Activated CD4-positive, CD25-positive, alpha-beta regulatory T cell treated with anti-CD3 and anti-CD28 coated beads, Interleukin-2, amount 50 U/mL, for 24 hours (primary cell): Measurements from ENCODE around the gene RCSD1.
"Not testable (repeated sequence)": the region's sequence is repeated elsewhere in the genome, so short reads cannot be mapped to it uniquely, and the experiment has no call there.

Experiments used
- ATAC-seq, 2 donors: fragments of 150-1000 bp; cut with Tn5 transposase; one replicate each; pipeline ENCODE4 v1.10.0; 2021; ENCODE audit warnings: mild to moderate bottlenecking in 1 of 2, moderate library complexity in 1 of 2

The RCSD1 gene

GRCh38 chr1:167717351-167717750 is 87.3 kb downstream of the RCSD1 start:
- no peak for ATAC-seq

DNA sequence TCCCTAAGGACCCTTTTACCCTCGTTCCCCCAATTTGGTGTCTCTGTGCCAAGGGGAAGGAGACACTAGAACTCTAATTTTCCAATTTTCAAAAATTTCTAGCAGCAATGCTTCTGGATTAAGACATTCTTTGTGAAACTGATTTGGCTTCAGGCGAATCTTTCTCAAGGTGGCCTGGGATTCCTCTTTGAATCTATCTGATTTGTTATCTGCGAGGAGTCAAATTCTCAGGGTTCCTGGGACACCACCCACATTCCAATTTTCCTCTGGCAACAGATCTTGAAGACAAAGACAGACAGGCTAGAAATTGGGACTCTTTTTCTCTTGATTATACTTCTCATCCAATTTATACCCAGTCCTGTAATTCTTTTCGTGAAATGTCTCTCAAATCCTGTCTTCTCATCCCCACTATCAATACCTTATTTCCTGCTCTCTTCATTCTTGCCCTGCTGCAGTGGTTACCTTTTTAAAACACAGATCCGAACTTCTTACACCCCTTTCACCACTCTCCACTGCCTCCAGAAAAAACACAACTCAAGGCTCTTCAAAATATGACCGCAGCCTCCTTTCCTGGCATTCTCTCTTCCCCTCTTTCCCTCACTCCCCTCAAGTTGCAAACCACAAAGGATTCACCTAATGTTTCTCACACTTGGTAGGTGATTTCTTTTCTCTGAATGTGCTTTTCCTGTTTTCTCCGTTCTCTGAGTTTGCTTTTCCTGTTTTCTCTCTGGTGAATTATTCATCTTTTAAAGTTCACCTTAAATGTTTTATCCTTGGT is 89.1 kb downstream of the RCSD1 start:
- ATAC-seq, result no peak

GRCh38 chr1:167719715-167720421 is 89.8 kb downstream of the RCSD1 start:
- not testable (repeated sequence) for ATAC-seq

DNA sequence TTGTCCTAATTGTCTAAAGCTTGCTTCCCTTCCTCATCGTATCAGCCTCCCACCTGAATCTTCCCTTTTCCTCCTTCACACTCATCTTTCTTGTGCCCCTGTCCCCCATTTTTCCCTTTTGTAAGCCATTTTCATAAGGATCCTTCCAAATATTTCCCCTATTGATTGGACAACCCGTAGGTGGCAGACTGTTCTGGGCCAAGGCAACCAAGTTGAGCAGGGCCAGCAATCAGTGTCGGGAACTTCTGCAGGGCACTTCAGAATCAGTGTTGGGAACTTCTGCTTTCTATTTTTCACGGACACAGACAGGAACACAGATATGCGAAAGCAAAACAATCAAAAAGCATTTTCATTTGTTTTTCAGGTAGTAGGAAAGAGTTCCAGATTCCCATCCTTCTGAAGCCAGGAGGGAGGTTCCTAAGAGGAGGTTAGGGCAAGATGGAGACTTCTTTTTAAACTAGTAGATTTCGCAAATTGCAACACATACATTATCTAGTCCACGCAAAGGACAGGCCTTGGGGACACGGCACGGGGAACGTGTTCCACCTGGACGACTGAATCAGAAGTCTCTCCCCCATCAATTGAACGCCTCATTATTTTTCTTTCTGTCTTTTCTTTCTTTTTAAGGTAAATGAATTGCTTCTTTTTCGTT is 91.1 kb downstream of the RCSD1 start:
- no peak for ATAC-seq

DNA sequence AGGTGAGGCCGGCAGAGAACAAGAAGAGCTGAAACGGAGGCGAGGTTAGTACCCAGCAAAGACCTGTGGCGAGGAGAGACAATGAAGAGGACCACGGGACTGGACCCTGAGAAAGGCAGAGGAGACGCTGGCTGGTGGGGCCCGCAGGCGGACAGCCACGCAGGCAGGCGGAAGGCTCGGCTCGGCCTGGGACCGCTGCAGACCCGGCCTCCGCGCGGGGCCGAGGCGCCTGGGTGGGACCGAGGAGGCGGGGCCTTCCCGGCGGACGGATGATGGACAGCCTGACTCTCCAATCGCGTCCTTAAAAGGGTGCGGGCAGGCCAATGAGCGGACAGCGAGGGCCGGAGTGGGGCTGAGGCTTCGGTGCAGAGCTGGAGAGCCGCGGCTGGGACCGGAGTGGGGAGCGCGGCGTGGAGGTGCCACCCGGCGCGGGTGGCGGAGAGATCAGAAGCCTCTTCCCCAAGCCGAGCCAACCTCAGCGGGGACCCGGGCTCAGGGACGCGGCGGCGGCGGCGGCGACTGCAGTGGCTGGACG is 91.7 kb downstream of the RCSD1 start, which contains the start of gene MPZL1:
MPZL1 (plus strand) TSS at position 366 of the 535 bp plus-strand sequence. CDS start 170 bp downstream, outside the sequence.
- peak; percentile 99 for ATAC-seq

DNA sequence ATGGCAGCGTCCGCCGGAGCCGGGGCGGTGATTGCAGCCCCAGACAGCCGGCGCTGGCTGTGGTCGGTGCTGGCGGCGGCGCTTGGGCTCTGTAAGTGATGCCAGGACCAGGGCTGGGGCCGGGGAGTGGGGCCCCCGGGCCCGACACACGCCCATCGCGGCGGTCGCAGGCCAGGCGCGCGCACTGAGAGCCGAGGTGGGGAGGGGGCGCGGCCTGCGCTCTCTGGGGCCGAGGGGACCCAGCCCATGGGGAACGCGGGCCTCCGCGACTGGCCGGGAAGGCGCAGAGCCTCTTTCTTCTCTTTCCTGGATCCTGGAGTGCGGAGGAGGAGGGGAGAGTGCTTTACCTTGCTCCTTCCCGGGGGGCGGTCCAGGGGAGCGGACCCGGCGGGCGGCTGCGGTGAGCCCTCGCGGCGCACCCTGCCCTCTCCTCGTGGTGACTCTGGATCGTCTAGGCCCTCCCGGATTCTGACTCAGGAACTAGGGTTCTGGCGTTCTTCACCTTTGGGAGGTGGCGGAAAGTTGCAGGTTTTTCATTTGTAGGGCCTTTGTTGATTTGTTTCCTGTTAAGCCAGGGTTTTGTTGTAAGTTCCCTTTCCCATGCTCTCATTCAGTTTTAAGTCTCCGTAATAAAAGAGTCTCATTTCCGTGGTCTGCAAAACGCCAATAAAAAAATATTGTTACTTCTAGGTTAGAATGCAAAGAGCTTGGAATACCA is 92.3 kb downstream of the RCSD1 start:
- peak; percentile 41 to 44 for ATAC-seq

DNA sequence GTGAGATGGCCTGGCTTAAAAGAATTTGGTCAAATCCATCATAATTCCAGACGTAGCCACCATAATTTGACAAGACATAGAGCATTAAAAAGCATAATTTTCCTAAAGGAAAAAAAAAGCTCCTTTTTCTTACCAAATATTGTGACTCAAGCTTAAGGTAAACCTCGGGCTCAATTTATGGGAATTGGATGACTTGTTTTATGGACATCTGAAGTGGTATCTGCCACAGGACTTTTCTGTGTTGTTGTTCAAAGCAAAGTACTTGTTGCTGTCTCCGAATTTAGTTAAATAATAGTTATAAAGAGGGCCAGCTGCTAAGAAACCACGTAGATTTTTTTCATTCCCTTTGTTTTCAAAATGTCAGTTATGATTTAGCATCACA is 92.8 kb downstream of the RCSD1 start:
- ATAC-seq, result no peak

DNA sequence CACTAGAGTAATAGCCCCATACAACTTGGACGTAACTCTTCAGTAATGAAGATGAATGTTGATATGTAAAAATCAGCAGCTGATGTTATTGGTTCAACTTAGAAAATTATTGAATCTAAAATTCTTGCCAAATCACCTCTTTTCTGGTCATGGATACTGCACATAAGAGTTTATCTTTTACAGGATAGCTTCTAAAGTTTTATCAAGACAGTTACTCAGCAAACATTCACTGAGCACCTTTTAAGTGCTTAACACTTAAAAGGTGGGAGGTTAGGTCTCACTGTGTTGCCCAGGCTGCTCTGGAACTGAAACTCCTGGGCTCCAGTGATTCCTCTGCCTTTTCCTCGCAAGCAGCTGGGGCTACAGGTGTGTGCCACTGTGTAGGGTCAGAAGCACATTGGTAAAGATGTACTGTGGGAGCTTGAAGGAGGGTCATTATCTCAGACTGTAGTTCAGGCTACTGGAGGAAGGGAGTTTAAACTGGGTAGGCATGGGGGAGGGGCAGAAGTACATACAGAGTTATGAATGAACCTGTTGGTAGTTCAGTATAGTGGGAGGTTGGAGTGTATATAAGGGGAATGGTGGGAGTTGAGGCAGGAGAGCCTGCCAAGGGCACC is 93.8 kb downstream of the RCSD1 start:
- no peak for ATAC-seq

DNA sequence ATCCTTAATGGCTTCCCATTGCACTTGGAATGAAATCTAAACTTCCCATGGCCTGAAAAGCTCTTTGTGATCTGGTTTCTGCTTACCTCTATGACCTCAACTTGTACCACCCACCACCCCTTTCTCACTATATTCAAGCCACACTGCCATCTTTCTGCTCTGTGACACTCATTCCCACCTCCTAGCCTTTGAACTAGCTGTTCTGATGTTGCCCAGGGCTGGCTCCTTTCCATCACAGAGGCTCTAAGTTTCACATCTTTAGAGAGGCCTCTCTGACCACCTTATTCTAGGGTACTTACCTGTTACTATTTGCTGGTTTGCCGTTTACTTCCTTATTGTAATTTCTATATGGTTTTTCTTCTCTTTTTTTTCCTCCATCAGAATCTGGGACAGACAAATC is 96.0 kb downstream of the RCSD1 start:
- ATAC-seq, result no peak

- no peak for ATAC-seq
These were observed 98.9 kb downstream of the RCSD1 start for GRCh38 chr1:167728818-167729410.

DNA sequence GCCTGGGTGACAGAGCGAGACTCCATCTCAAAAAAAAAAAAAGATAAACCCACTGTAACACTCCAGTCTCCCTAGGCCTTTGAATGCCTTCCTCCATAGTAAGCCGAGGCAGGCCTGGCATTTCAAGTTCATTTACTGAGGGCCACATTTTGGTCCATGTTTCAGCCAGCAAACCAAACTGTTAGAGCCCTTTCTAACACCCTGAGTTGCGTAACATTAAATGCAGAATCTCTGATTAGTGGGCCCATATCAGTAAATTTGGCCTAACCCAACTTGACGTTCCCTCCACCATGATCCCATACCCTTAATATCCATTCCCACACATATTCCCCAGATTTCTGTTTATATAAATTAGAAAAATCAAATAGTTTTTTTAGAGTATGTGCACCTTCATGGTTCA is 104.2 kb downstream of the RCSD1 start:
- no peak for ATAC-seq

GRCh38 chr1:167734841-167735240 is 104.8 kb downstream of the RCSD1 start:
- ATAC-seq, result no peak

GRCh38 chr1:167737169-167737568 is 107.1 kb downstream of the RCSD1 start:
- ATAC-seq, result no peak

GRCh38 chr1:167738158-167738557 is 108.1 kb downstream of the RCSD1 start:
- ATAC-seq, result no peak

DNA sequence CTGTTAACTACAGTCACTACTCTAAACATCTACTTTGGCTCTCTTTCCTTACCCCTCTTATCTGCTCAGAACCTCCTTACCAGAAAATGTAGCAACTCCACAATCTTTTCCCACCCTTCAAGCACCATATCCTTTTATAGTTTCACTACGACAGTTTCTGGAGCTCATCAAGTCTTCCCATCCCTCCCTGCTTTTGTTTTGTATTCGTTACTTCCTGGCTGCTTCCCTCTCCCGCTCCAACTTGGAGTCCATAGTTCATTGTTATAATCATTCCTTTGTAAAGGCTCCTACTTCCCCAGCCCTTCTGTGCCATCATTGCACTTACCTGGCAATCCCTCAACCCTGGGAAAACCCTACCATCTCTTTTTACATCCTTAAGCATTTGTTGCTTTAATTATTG is 109.7 kb downstream of the RCSD1 start:
- ATAC-seq, result no peak

GRCh38 chr1:167741103-167741502 is 111.1 kb downstream of the RCSD1 start:
- not testable (repeated sequence) for ATAC-seq

GRCh38 chr1:167742392-167743057 is 112.5 kb downstream of the RCSD1 start:
- not testable (repeated sequence) for ATAC-seq

DNA sequence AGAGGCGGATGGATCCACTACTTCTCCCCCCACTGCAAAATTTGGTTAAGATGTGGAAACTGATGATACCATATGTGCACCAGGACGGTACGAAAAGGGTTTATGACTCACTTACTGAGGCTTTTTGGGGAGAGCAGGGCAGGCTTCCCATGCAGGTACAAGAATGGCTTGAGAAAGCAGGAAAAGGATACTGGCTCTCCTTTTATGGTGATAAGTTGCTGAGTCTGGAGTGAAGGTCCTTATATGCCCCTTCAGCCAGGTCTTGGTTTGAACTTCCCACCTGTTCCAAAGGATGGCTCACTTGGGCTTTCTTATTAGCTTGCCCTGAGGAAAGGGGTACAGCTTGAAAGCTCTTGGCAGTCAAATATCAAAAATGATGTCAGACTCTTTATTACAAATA is 114.9 kb downstream of the RCSD1 start:
- no peak for ATAC-seq

DNA sequence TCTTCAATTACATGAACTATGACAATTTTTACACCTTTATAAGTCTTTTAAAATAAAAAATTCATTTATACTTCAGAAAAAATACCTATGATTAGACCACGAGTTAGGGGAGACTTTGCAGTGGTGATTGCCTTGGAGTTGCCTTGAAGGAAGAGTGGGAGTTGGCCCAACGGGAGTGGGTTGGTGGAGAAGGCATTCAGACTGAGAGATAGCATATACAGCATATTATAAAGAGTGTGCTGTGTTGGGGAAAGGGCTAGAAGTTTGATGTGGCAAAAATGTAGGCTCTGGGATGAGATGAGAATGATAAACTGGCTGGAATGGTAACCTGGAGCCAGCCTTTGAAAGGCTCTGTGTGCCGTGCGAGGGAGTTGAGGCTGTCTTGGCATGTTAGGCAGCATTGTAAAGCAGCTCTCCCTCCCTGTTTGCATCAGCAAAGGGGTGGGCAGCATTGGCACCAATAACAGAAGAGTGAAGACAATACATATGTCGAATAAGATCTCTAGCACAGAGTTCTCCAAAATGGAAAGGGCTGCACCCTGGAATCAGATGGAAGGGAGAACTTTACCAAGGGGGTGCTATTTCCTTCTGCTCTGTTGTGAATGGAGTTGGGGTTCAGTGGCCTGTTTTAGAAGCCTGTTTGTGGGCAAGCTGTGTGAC is 116.1 kb downstream of the RCSD1 start:
- no peak for ATAC-seq

DNA sequence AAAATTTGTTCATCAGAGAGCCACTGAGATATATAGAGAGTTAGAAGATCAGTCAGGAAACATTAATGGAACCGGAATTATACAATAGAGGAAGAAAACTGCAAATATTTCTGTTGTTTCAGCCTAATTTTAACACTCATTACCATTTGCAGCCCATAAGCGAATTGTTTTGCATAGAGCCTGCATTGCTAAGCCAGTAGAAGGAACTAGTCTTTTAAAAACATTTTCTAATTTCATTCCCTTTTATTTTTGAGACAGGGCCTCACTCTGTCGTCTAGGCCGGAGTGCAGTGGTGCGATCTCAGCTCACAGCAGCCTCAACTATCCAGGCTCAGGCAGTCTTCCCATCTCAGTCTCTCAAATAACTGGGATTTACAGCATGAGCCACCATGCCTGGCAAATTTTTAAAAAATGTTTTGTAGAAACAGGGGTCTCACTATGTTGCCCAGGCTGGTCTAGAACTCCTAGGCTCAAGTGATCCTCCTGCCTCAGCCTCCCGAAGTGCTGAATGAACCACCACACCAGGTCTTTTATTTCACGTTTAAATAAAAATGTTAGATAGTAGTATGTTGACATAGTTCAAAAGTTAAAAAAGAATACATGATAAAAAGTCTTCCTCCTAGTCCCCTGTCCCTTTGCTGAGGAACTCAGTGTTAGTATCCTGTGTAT is 117.1 kb downstream of the RCSD1 start:
- ATAC-seq, result no peak
